Pancreas (tissue), 10 donors: ENCODE results near the gene NAA11. TPM values are rescaled to one million over a fixed set of nuclear protein-coding genes. Genes with fewer than 3 reads are reported as not detected.

Experiments
- ATAC-seq, 4 donors: fragments of 200-7000 bp; cut with Tn5 transposase; one replicate each; pipeline versions ENCODE4 v1.8.0 to v1.9.1; 2020; ENCODE audit warnings: mild to moderate bottlenecking in 4 of 4, moderate library complexity in 4 of 4
- DNase-seq, 6 donors: peaks; one replicate each; pipeline ENCODE4 v3.0.0-alpha.2; 2020
- FAIRE-seq: peaks from 2 replicates; lab custom pipeline; 2012; peaks lifted over from hg19 to GRCh38; lab: Jason Lieb, UNC
- H3K27ac ChIP-seq, 4 donors: fragments of 200-600 bp; sonication (generic); 1 replicate in 3 of 4; 2 replicates in 1 of 4; pipeline versions ENCODE4 v1.5.0 to v1.8.0; 2020
- H3K27me3 ChIP-seq, 4 donors: fragments of 200-600 bp; one replicate each; pipeline ENCODE4 v1.8.0; 2021
- H3K36me3 ChIP-seq, 3 donors: fragments of 200-600 bp; sonication (generic) in 1 of 3; one replicate each; pipeline versions ENCODE4 v1.5.0 to v1.8.0; 2020 to 2021
- H3K4me1 ChIP-seq, 3 donors: fragments of 200-600 bp; one replicate each; pipeline ENCODE4 v1.8.0; 2021
- H3K4me3 ChIP-seq, 4 donors: fragments of 200-600 bp; sonication (generic) in 2 of 4; one replicate each; pipeline versions ENCODE4 v1.5.0 to v1.8.0; 2020 to 2021
- H3K9me3 ChIP-seq, 4 donors: fragments of 200-600 bp; one replicate each; pipeline ENCODE4 v1.8.0; 2021
- CTCF ChIP-seq, 4 donors: fragments of 200-600 bp; sonication (generic) in 3 of 4; IDR thresholded peaks; one replicate each; pipeline versions ENCODE4 v1.5.0 to v1.8.0; 2021; ENCODE audit warnings: antibody characterized with exemption in 4 of 4
- WGBS, 2 donors: extraction: QIAGEN DNeasy Blood & Tissue Kit; methylation state at CpG; one replicate each; pipeline ENCODE4 v1.1.7; 2013; 5-methylcytosine and 5-hydroxymethylcytosine counted together
- intact Hi-C, 3 donors: fragments of 100-400 bp; cut with DNase I; formaldehyde crosslinking; loops; one replicate each; pipeline versions ENCODE4 v1.11.1 to v1.14.2; 2022
- polyA plus RNA-seq, 2 donors: library from polyadenylated mRNA; stranded (reverse); fragments of 200-250 nt; gene quantifications; one replicate each; pipeline ENCODE4 v1.2.3, GENCODE V29; 2013
- total RNA-seq, 6 donors: library from RNA; stranded (reverse); fragmentation: NEBNext Ultra II Directional in 4 of 6; extraction: Animal tissue kit (Norgen Biotek cat#: 25700) in 4 of 6; gene quantifications; one replicate each; pipeline versions ENCODE4 v1.2.1 to v1.2.4, GENCODE V29; 2021 to 2023
- donor health status: healthy with polysubstance abuse.
- donor health status: DM: no; HTN: no; CAD: no; lungs with moderate emphysema.
- donor health status: DM: no; HTN: no; CAD: no.
- donor health status: control.
- donor health status: control.
- donor health status: Bipolar disorder and iron deficiency.
- donor health status: DM: yes; HTN: yes; CAD: no.
- donor health status: DM: no; HTN: no; CAD: no.
- donor health status: DM: no; HTN: no; CAD: no.
- donor health status: DM: yes; HTN: yes; CAD: no.

Gene NAA11
- total and polyA plus RNA-seq, 8 donors, result not detected

DNA sequence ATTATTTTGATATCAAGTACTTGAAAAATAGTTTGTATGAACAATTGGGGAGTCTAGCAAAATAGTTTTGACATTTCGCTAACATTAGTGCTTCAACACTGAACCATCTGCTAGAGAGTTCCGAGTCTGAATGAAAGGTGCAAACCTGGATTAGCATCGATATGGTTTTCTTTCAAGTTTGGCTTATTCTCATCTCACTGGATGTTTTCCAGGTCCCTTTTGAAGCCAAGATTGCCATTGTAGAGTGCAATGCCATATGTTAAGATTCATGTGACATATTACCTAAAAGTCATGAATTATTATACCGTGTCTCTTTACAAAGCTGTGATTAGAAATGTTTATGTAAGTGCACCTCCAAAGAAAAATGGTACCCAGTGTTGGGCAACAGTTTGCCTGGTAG, 36.8 kb upstream of the NAA11 start:
- intact Hi-C loops, result no loop called here

DNA sequence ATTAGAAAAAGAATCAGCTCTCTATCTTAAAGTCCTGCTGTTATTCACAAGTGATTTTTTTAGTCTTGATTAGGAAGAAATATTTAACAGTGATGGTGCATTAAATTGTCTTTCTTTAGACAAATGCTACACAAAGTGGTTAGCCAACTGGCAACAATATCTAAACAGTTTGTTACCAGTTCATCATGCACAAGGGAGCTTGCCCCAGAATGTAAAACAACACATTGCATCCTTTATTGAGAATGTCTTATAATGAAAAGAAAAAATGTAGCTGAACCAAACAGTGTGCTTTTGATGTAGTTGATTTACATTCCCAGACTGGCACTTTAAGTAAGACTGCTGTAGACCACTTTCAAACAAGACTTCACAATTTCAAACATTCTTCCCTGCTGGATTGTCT, 34.1 kb upstream of the NAA11 start:
- Histone ChIP-seq H3K4me3 (no peak overlapping the region), H3K9me3 (no peaks in the 10 kb centered on the region), H3K27ac (no peak overlapping the region), H3K36me3 (no peaks in the 10 kb centered on the region), H3K27me3 (no peaks in the 10 kb centered on the region), H3K4me1 (no peaks in the 10 kb centered on the region)
- ATAC-seq, result no peak
- intact Hi-C loops, result no loop called here
- DNase-seq, result no peak
- no peak for TF ChIP-seq CTCF (IDR thresholded peaks at IDR 0.05)
- no peak for FAIRE-seq

More for the DNA sequence above, 36.8 kb upstream of the NAA11 start:
- Histone ChIP-seq H3K36me3 (no peaks in the 10 kb centered on the region), H3K9me3 (no peaks in the 10 kb centered on the region), H3K4me1 (no peaks in the 10 kb centered on the region), H3K27me3 (no peaks in the 10 kb centered on the region), H3K27ac (no peak overlapping the region), H3K4me3 (no peak overlapping the region)
- WGBS, 2 donors, result 80 to 82% methylated on average over 4 of the region's 4 CpGs
- FAIRE-seq, result no peak
- no peak for TF ChIP-seq CTCF (IDR thresholded peaks at IDR 0.05)
- ATAC-seq, result no peak
- no peak for DNase-seq

- Histone ChIP-seq H3K27me3 (no peaks in the 10 kb centered on the region), H3K9me3 (no peaks in the 10 kb centered on the region), H3K27ac (no peak overlapping the region), H3K36me3 (no peaks in the 10 kb centered on the region), H3K4me3 (no peak overlapping the region), H3K4me1 (no peaks in the 10 kb centered on the region)
- DNase-seq, result no peak
- no peak for FAIRE-seq
- no peak for TF ChIP-seq CTCF (IDR thresholded peaks at IDR 0.05)
- 59 to 77% methylated on average over 1 of the region's 1 CpG for WGBS, 2 donors
- intact Hi-C loops, result no loop called here
- ATAC-seq, result no peak
These were observed 32.6 kb upstream of the NAA11 start for GRCh38 chr4:79358438-79358837.

DNA sequence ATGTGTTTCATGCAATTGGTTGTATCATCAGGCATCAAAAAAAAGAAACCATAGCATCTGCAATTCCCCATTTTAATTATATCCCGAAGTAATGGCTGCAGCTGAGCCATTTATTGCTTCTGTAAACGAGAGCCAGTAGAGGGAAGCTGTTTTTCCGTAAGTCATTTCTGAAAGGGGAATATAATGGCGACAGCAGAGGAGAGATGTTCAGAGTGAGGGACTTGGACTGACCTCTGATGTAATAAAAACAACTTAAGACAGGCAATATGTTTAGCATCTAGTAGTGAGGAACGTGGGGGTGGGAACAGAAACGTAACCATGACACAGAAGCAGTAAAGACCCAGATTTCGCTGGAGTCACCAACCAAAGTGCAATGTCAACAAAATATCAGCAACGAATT, 31.5 kb upstream of the NAA11 start:
- no peak for DNase-seq
- no peaks in the 10 kb centered on the region for H3K9me3 ChIP-seq
- WGBS, 2 donors, result 56 to 65% methylated on average over 8 of the region's 8 CpGs
- no peaks in the 10 kb centered on the region for H3K4me1 ChIP-seq
- ATAC-seq, result no peak
- H3K4me3 ChIP-seq, result no peak overlapping the region
- H3K27me3 ChIP-seq, result no peaks in the 10 kb centered on the region
- TF ChIP-seq CTCF (IDR thresholded peaks at IDR 0.05), result no peak
- intact Hi-C loops, result no loop called here
- H3K36me3 ChIP-seq, result no peaks in the 10 kb centered on the region
- no peak overlapping the region for H3K27ac ChIP-seq
- FAIRE-seq, result no peak

- no peak for TF ChIP-seq CTCF (IDR thresholded peaks at IDR 0.05)
- H3K4me3 ChIP-seq, result no peak overlapping the region
- intact Hi-C loops, result no loop called here
- no peaks in the 10 kb centered on the region for H3K36me3 ChIP-seq
- no peaks in the 10 kb centered on the region for H3K9me3 ChIP-seq
- no peaks in the 10 kb centered on the region for H3K4me1 ChIP-seq
- 38 to 40% methylated on average over 1 of the region's 1 CpG for WGBS, 2 donors
- H3K27ac ChIP-seq, result no peak overlapping the region
- FAIRE-seq (peak; percentile 37), DNase-seq (no peak), ATAC-seq (no peak)
- no peaks in the 10 kb centered on the region for H3K27me3 ChIP-seq
These were observed 27.2 kb upstream of the NAA11 start for GRCh38 chr4:79353075-79353474.
